Stomach (tissue), 4 donors: ENCODE data around the gene CABLES1.

Experiments
- CTCF ChIP-seq, 7 experiments: fragments of 450-650 bp in 4 of 7; fragments of 200-600 bp in 3 of 7; sonication (generic) in 3 of 7; IDR thresholded peaks; one replicate each; pipeline ENCODE4 v1.5.1; 2016 to 2019; ENCODE audit warnings: antibody characterized with exemption in 7 of 7, control low read depth in 2 of 7, mild to moderate bottlenecking in 1 of 7
- EP300 ChIP-seq: sonication (generic); formaldehyde crosslinking; IDR thresholded peaks from one replicate; pipeline ENCODE4 v1.6.1; 2017; ENCODE audit warnings: antibody characterized with exemption
- POLR2A ChIP-seq, 4 donors: fragments of 450-650 bp; IDR thresholded peaks; one replicate each; pipeline ENCODE4 v1.6.1; 2016; ENCODE audit warnings: antibody characterized with exemption in 4 of 4, control low read depth in 2 of 4, mild to moderate bottlenecking in 1 of 4, moderate library complexity in 1 of 4
- POLR2AphosphoS5 ChIP-seq, 3 donors: sonication (generic); formaldehyde crosslinking; IDR thresholded peaks; one replicate each; pipeline ENCODE4 v1.6.1; 2016; ENCODE audit warnings: antibody characterized with exemption in 3 of 3

GRCh38 chr18:23154030-23154429 lies 18.7 kb downstream of the CABLES1 start:
- TF ChIP-seq CTCF (IDR thresholded peaks at IDR 0.05): no peak
- TF ChIP-seq POLR2AphosphoS5 (IDR thresholded peaks at IDR 0.05): no peak
- no peak for TF ChIP-seq POLR2A (IDR thresholded peaks at IDR 0.05)
- TF ChIP-seq EP300: no peak
